ENCODE data around the gene CPXM2. TPM values are rescaled to one million over a fixed set of nuclear protein-coding genes. Genes with fewer than 3 reads are reported as not detected.

CPXM2 gene
- polyA plus RNA-seq, 1 of the 3 experiments (the other 2 are of a cell fraction) = not detected

- no peak overlapping the region for H3K4me3 ChIP-seq (ENCODE audit: low read depth in 2 of 2, low read length in 1 of 2)
- no peaks in the 10 kb centered on the region for H3K9me3 ChIP-seq
- no peak overlapping the region for H3K9ac ChIP-seq
- no peaks in the 10 kb centered on the region for H3K4me1 ChIP-seq (ENCODE audit: control insufficient read depth in 1 of 2, insufficient read depth in 2 of 2, low read depth in 1 of 2, low read length in 1 of 2)
- H3K27ac ChIP-seq (ENCODE audit: low read depth in 2 of 2, low read length in 1 of 2) = no peak overlapping the region
- H3K27me3 ChIP-seq (ENCODE audit: insufficient read depth) = no peaks in the 10 kb centered on the region
- no peak overlapping the region for H2AFZ ChIP-seq (ENCODE audit: low read depth)
- H3K36me3 ChIP-seq (replicated peaks in 1 of 2; ENCODE audit: control insufficient read depth in 1 of 2, insufficient read depth in 2 of 2, low read length in 1 of 2) = no peaks in the 10 kb centered on the region
- ChIA-PET CTCF (interaction anchor here (0.7 to 1.4 kb wide), 2 partner anchors 15 to 145 kb away, joined by 3 read pairs; no protein-coding TSS in a partner anchor), POLR2A (no interaction called here)
- no peak overlapping the region for H3K4me2 ChIP-seq
- no peaks in the 10 kb centered on the region for H3K9me2 ChIP-seq
- TF ChIP-seq SIN3A (IDR thresholded peaks at IDR 0.05; ENCODE audit: borderline replicate concordance, low read depth, low read length) (no peak), TEAD4 (IDR thresholded peaks at IDR 0.05; ENCODE audit: borderline replicate concordance, insufficient read depth) (no peak), FOXJ3 (CRISPR knock-in tag; IDR thresholded peaks at IDR 0.05) (no peak), FOSL2 (IDR thresholded peaks at IDR 0.05; ENCODE audit: borderline replicate concordance, low read depth) (no peak), RFX5 (IDR thresholded peaks at IDR 0.05; ENCODE audit: low read length) (no peak), RCOR1 (IDR thresholded peaks at IDR 0.05; ENCODE audit: low read length) (no peak), GABPA (IDR thresholded peaks at IDR 0.05; ENCODE audit: low read depth) (no peak), SMC3 (IDR thresholded peaks at IDR 0.05; ENCODE audit: low read depth, low read length) (no peak), USF1 (IDR thresholded peaks at IDR 0.05; ENCODE audit: borderline replicate concordance, low read depth) (no peak), RXRA (IDR thresholded peaks at IDR 0.05; ENCODE audit: borderline replicate concordance, low read depth) (no peak), TAF1 (IDR thresholded peaks at IDR 0.05; ENCODE audit: borderline replicate concordance, low read depth, low read length) (no peak), REST (IDR thresholded peaks at IDR 0.05; ENCODE audit: low read depth, low read length) (no peak), ZBTB33 (IDR thresholded peaks at IDR 0.05; ENCODE audit: borderline replicate concordance, low read depth) (no peak)
- TF ChIP-seq, protein P1, sequence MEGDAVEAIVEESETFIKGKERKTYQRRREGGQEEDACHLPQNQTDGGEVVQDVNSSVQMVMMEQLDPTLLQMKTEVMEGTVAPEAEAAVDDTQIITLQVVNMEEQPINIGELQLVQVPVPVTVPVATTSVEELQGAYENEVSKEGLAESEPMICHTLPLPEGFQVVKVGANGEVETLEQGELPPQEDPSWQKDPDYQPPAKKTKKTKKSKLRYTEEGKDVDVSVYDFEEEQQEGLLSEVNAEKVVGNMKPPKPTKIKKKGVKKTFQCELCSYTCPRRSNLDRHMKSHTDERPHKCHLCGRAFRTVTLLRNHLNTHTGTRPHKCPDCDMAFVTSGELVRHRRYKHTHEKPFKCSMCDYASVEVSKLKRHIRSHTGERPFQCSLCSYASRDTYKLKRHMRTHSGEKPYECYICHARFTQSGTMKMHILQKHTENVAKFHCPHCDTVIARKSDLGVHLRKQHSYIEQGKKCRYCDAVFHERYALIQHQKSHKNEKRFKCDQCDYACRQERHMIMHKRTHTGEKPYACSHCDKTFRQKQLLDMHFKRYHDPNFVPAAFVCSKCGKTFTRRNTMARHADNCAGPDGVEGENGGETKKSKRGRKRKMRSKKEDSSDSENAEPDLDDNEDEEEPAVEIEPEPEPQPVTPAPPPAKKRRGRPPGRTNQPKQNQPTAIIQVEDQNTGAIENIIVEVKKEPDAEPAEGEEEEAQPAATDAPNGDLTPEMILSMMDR (IDR thresholded peaks at IDR 0.05) = no peak
- WGBS (ENCODE audit: low lambda C conversion rate) = 39% methylated on average over 10 of the region's 10 CpGs
- DNase-seq = no peak
- H4K20me1 ChIP-seq (ENCODE audit: insufficient read depth) = no peaks in the 10 kb centered on the region
- no peaks in the 10 kb centered on the region for H3F3A ChIP-seq (replicated peaks; ENCODE audit: insufficient read depth)
- no peaks in the 10 kb centered on the region for H3K79me2 ChIP-seq (ENCODE audit: insufficient read depth)
Observed at GRCh38 chr10:123751342-123752134, 140.1 kb downstream of the CPXM2 start.

Data from SK-N-SH (cell line).